K562 (cell line): ENCODE results near the gene NHLRC2. TPM values are rescaled to one million over a fixed set of nuclear protein-coding genes. Genes with fewer than 3 reads are reported as not detected.

Source experiments
- HEY1 ChIP-seq: fragments of 250-450 bp; sonication (Bioruptor Pico); IDR thresholded peaks from 2 replicates; pipeline ENCODE4 v1.5.0; 2020; ENCODE audit warnings: mild to moderate bottlenecking, moderate library complexity, borderline replicate concordance
- REST ChIP-seq, 2 experiments: fragments of 450-650 bp; formaldehyde crosslinking in 1 of 2; IDR thresholded peaks; 2 replicates each; pipeline versions ENCODE4 v1.4.0 to v1.6.1; 2014 to 2020; ENCODE audit warnings: mild to moderate bottlenecking in 2 of 2, borderline replicate concordance in 1 of 2, low read depth in 1 of 2
- TAF7 ChIP-seq: fragments of 450-650 bp; IDR thresholded peaks from 2 replicates; pipeline ENCODE4 v1.6.1; 2016; ENCODE audit warnings: missing genetic modification characterization, missing compliant biosample characterization
- ZNF395 ChIP-seq: fragments of 200-800 bp; sonication (Bioruptor generic); IDR thresholded peaks from 2 replicates; pipeline ENCODE4 v1.6.1; 2017; ENCODE audit warnings: missing genetic modification characterization, missing compliant biosample characterization
- polyA plus RNA-seq, 8 experiments: library from polyadenylated mRNA; depleted of rRNA in 4 of 8; stranded (reverse) in 5 of 8; unstranded in 3 of 8; fragments of >200 nt; fragmentation: Nextera tagmentation in 2 of 8; fragmentation: Illumina TruSeq in 1 of 8; extraction: Ambion mirVana in 2 of 8; extraction: Trizol in 1 of 8; gene quantifications; 2 replicates each; pipeline versions ENCODE4 v1.2.1 to v1.2.3, GENCODE V29; 2011 to 2014; ENCODE audit warnings: inconsistent platforms in 1 of 8, missing spikeins in 1 of 8
- total RNA-seq, 7 experiments: library from RNA; depleted of rRNA in 6 of 7; stranded (reverse); fragments of >200 nt in 6 of 7; fragmentation: Illumina TruSeq in 2 of 7; extraction: Trizol in 2 of 7; gene quantifications; 2 replicates each; pipeline versions ENCODE4 v1.2.1 to v1.2.3, GENCODE V29; 2011 to 2021; ENCODE audit warnings: low replicate concordance in 1 of 7
- TF ChIP-seq, protein P1 (sequence below): IDR thresholded peaks from 2 replicates; pipeline ENCODE4 v1.6.1; 2016; ENCODE audit warnings: missing genetic modification characterization, missing compliant biosample characterization

The NHLRC2 gene
- total and polyA plus RNA-seq, 9 of the 15 experiments (the other 6 are each of a cell fraction or from before 2014, with no cell fraction given): 1.5 to 22.4 (median 10.3) TPM

DNA sequence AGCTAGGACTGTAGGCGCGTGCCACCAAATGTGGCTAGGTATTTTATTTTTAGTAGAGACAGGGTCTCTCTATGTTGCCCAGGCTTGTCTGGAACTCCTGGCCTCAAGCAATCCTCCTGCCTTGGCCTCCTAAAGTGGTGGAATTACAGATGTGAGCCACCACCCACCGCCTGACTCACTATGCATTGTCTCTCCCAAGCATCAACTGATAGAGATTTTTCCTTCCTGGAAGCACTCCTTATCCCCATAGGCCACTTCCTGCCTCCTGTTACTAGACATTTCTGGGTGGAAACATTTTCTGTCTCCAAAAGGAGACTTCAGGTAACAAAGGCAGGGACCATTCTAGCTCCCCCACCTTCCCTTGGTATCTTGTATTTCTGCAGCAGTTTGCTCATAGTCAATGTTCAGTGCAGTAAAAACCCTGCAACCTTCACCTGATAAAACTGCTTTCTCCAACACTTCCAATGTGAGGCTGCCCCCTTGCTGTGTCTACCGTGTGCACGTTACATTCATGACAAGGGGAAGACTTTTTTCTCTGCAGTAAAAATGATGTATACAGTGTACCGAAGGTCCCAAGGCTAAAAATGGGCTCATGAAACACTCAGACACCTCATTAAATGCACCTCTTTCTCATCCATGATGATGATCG, 84.9 kb downstream of the NHLRC2 start (continued):
- TF ChIP-seq REST (IDR thresholded peaks at IDR 0.05; ENCODE audit: borderline replicate concordance): peak; percentile 6; the same call in 1 of the 2 replicates
- no peak for TF ChIP-seq REST (CRISPR knock-in tag; IDR thresholded peaks at IDR 0.05; ENCODE audit: low read depth)
- TF ChIP-seq ZNF395 (CRISPR knock-in tag): no peak
- TF ChIP-seq HEY1 (CRISPR knock-in tag): no peak
- TF ChIP-seq TAF7 (tag): no peak
- TF ChIP-seq, protein P1, sequence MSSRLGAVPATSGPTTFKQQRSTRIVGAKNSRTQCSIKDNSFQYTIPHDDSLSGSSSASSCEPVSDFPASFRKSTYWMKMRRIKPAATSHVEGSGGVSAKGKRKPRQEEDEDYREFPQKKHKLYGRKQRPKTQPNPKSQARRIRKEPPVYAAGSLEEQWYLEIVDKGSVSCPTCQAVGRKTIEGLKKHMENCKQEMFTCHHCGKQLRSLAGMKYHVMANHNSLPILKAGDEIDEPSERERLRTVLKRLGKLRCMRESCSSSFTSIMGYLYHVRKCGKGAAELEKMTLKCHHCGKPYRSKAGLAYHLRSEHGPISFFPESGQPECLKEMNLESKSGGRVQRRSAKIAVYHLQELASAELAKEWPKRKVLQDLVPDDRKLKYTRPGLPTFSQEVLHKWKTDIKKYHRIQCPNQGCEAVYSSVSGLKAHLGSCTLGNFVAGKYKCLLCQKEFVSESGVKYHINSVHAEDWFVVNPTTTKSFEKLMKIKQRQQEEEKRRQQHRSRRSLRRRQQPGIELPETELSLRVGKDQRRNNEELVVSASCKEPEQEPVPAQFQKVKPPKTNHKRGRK (tag): no peak
